ENCODE data around the gene C9. TPM values are rescaled to one million over a fixed set of nuclear protein-coding genes. Genes with fewer than 3 reads are reported as not detected.

Gene C9
- total and polyA plus RNA-seq, 2 experiments from 2014 or later, result not detected

GRCh38 chr5:39266442-39266841 lies 97.9 kb downstream of the C9 start (continued):
- TF ChIP-seq CREB1 (CRISPR knock-in tag; IDR thresholded peaks at IDR 0.05; ENCODE audit: low read depth) (no peak), EZH2 (IDR thresholded peaks at IDR 0.05; ENCODE audit: low read depth, unreplicated experiment) (no peak)

GRCh38 chr5:39264528-39264927 lies 99.8 kb downstream of the C9 start:
- Mint-ChIP-seq H3K27me3 (ENCODE audit: insufficient read depth, low read depth, poor library complexity) (peaks cover 2% of the 10 kb centered on the region), H3K27ac (no peak overlapping the region), H3K4me3 (no peak overlapping the region), H3K9me3 (no peaks in the 10 kb centered on the region), H3K36me3 (ENCODE audit: low read depth) (no peaks in the 10 kb centered on the region), H3K4me1 (no peaks in the 10 kb centered on the region)
- peaks cover 9% of the 10 kb centered on the region; the same call in 1 of the 2 replicates for H3K9me2 ChIP-seq (ENCODE audit: insufficient read depth)
- no peaks in the 10 kb centered on the region for H3K4me1 ChIP-seq (ENCODE audit: insufficient read depth)
- DNase-seq (ENCODE audit: low spot score), result no peak
- no peak overlapping the region for H3K27ac ChIP-seq (ENCODE audit: low read depth)
- TF ChIP-seq JUNB (IDR thresholded peaks at IDR 0.05; ENCODE audit: unreplicated experiment) (no peak), ZNF114 (CRISPR knock-in tag; IDR thresholded peaks at IDR 0.05) (no peak), CREB1 (CRISPR knock-in tag; IDR thresholded peaks at IDR 0.05; ENCODE audit: low read depth) (no peak), POLR2AphosphoS5 (IDR thresholded peaks at IDR 0.05; ENCODE audit: low read depth) (no peak), ZNF462 (CRISPR knock-in tag; IDR thresholded peaks at IDR 0.05) (no peak), EZH2phosphoT487 (IDR thresholded peaks at IDR 0.05; ENCODE audit: unreplicated experiment) (no peak), ETS1 (IDR thresholded peaks at IDR 0.05) (no peak), CTCF (conservative IDR thresholded peaks at IDR 0.05; ENCODE audit: low read depth in 2 of 2) (no peak), NANOG (IDR thresholded peaks at IDR 0.05; ENCODE audit: borderline replicate concordance) (no peak), ZNF331 (CRISPR knock-in tag; IDR thresholded peaks at IDR 0.05; ENCODE audit: low read depth) (no peak), EZH2 (IDR thresholded peaks at IDR 0.05; ENCODE audit: low read depth, unreplicated experiment) (no peak), REST (IDR thresholded peaks at IDR 0.05; ENCODE audit: unreplicated experiment) (no peak), STAT1 (IDR thresholded peaks at IDR 0.05; ENCODE audit: unreplicated experiment) (no peak)
- no peaks in the 10 kb centered on the region for H3F3A ChIP-seq (replicated peaks; ENCODE audit: low read depth)
- H3K36me3 ChIP-seq (ENCODE audit: insufficient read depth), result no peaks in the 10 kb centered on the region
- H2AFZ ChIP-seq, result no peak overlapping the region
- H3K79me2 ChIP-seq (replicated peaks; ENCODE audit: insufficient read depth), result no peaks in the 10 kb centered on the region
- H4K20me1 ChIP-seq (replicated peaks; ENCODE audit: insufficient read depth), result no peaks in the 10 kb centered on the region
- H3K27me3 ChIP-seq (ENCODE audit: insufficient read depth), result no peaks in the 10 kb centered on the region
- ATAC-seq, result no peak
- no peak overlapping the region for H3K4me3 ChIP-seq
- H3K4me2 ChIP-seq, result no peak overlapping the region

Data from GM23338 (cell line).